NCI-H510A treated with DMSO at 0.1 percent for 48 hours (cell line): ENCODE results near the gene IL22RA1.

ENCODE experiments used
- DNase-seq: peaks from one replicate; lab custom pipeline; 2025; lab: John Stamatoyannopoulos, UW

Gene IL22RA1

GRCh38 chr1:24114753-24115152 is 28.2 kb downstream of the IL22RA1 start:
- DNase-seq = no peak

- DNase-seq = no peak
Observed at GRCh38 chr1:24113641-24114033, 29.3 kb downstream of the IL22RA1 start.

GRCh38 chr1:24111996-24112779 is 30.8 kb downstream of the IL22RA1 start, which contains the start of gene MYOM3:
Gene MYOM3 (minus strand): TSS chr1:24112135. CDS start chr1:24108636, 3,499 bp downstream.
- peak; percentile 42 for DNase-seq

DNA sequence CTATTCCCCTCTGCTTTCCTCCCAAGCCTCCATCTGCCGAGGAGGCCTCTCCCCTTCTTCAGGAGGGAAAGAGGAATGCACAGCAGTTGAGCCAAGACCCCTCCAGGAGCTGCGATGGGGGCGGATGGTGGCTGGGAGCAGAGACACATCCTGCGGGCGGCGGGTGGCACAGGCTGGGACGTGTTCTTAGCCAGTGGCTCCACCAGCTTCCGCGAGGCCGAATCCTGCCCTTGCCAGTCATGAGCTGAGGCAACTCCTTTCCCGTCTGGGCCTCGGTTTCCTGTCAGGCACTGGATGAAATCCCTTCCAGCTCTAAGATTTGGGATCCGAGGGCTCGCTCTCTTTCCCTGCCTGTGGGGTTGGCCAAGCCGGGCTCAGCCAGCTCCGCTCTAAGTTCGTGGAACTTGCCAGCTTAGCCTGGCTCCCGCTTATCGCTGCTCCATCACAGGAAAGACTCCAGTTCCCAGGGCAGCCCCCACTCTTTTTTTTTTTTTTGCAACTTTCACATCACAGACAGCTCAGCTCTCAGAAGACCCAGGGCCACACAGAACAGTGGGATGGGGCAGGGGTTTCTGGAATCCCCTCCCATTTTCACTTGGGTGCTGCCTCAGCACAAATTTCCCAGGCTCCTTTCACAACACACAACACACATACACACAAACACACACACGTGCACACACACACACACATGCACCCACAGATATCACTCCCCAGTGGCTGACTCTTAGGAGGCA is 31.5 kb downstream of the IL22RA1 start:
- no peak for DNase-seq

DNA sequence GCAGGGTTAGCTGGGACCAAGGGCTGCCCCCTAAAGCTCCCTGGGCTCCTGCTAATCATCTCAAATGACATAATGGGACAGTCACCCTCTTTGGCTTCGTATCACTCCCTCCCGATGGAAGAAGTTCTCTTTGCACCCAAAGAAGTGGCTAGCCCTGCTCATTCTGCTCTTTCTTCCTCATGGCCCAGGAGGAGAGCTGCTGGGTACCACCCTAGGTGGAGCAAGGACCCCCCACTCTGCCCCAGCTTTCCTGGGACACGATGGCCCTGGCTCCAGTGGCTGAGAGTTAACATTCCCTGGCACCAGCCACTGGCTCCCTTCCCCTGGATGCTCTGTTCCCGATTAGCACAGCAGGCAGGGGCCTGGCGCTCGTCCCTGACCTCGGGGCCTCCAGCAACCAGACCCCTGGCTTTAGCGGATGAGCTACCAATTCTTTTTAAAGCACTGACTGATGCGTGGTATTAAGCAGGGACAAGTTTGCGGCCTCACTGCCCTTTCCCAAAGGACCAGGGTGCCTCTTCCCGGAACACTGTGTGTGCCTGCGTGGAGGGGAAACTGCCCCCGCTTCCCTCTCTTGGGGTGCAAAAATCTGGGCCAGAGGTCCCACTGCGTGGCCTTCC is 32.2 kb downstream of the IL22RA1 start:
- no peak for DNase-seq

- no peak for DNase-seq
Observed at GRCh38 chr1:24109686-24110475, 33.1 kb downstream of the IL22RA1 start.

- no peak for DNase-seq
Observed at GRCh38 chr1:24109166-24109483, 33.8 kb downstream of the IL22RA1 start.

DNA sequence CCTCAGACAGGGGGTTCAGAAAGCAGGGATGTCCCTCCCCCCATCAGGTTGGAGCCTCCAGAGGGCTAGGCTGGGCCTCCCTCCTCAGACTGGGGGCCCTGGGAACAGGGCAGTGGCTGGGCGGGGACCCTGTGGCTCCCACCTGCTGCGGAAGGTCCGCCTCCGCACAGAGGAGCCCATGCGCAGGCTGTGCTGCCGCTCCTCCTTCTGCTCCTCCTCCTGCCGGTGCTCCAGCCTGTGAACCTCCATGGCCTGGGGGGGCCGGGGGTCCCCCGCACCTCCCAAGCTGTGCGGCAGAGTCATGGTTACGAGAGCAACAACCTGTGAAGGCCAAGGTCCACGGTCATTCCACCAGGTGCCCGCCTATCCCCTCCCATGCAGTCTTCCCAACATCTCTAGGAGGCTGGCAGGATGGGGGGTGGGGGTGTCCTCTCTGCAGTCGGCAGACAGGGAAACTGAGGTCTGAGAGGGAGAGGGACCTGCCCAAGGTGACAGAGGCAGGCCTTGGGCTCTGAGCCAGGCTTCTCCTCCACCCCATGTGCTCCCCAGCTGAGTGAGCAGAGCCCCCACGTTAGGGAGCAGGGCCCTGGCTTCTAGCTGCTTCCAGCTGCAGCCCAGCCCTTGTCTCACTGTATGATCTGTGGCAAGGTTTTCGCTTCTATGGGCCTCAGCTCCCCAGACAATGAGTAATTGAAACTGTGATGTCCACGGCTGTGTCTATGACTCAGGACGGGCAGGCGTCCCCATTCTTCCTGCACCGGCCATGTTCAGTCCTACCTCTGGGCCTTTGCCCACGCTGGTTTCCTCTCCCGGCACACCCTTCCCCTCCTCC is 34.4 kb downstream of the IL22RA1 start:
- no peak for DNase-seq

DNA sequence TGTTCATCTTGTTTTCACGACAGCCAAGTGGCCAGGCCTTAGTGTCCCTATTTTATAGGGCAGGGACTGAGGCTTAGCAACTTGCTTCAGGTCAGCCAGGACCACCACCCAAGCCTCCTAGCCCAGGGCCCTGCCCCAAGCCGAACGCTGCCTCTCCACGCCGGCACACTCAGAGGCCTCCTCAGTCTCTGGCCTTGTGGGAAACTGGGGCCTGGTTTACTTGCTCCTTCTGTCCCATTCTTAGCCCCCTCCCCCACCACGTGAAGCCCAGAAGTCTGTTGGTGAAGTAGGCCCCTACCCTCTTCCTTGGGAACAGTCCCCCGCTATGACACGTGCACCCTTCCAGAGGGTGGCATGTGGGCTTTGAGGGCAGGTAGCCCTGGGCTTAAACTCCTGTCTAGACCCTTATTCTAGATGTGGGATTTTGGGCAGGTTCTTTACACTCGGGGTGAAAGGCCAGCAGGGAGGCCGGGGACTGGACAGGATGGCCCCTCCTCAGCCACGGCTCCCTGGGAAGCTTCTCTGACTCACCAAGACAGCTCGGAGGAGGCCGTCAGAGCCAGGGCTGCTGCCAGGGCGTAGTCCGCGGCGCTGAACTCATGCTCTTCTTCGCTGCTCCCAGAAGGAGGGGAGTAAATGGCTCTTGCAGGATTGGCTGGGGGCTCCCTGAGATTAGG is 35.3 kb downstream of the IL22RA1 start:
- no peak for DNase-seq

DNA sequence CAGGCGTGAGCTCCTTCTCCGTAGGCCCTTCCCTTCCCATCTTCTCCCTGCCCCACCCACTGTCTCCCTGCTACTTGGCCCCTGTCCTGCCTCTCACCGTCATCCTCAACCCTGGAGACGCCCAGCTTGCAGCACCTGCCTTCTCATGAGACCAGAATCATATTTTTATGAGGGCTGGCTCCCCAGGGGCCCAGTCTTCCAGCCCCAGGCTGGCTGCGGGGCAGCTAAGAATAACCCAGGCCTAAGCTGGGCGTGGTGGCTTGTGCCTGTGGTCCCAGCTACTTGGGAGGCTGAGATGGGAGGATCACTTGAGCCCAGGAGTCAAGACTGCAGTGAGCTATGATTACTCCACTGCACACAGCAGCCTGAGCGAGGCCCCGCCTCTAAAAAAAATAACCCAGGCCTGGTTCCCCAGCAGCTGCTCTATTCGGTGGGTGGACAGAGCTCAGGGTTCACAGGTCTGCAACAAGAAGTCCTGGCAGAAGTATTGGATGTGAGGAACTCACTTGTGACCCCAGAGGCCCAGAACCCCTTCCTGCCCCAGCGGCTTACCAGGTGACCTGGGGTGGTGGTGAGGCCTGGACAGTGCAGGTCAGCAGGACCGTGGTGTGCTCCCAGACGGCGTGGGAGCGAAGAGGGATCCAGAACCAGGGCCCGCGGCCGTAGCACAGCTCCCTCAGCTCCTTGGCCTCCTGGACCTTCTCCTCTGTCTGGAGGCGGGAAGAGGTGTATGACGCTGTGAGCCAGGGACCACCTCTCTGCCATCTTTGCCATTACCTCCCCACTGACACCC is 37.4 kb downstream of the IL22RA1 start:
- no peak for DNase-seq

- DNase-seq = no peak
Observed at GRCh38 chr1:24104854-24105253, 38.1 kb downstream of the IL22RA1 start.

DNA sequence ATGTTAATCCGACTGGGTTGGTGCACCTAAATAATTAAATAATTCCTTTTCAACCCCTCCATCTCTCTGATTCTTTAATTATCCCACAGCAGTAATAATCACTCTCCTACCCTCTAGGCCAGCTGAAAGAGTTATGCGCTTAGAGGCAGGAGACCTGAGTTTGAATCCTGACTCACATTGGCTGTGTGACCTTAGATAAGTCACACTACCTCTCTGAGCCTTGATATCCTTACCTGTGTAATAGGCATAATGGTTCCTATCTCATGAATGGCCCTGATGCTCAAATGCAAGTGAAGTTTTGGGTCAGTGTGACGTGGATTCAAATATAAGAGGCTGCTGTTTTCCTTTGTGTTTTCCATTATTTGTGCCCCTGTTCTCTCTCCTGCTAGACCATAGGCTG is 39.1 kb downstream of the IL22RA1 start:
- DNase-seq = no peak

GRCh38 chr1:24103408-24103807 is 39.5 kb downstream of the IL22RA1 start:
- no peak for DNase-seq

- no peak for DNase-seq
Observed at GRCh38 chr1:24102961-24103360, 40.0 kb downstream of the IL22RA1 start.

DNA sequence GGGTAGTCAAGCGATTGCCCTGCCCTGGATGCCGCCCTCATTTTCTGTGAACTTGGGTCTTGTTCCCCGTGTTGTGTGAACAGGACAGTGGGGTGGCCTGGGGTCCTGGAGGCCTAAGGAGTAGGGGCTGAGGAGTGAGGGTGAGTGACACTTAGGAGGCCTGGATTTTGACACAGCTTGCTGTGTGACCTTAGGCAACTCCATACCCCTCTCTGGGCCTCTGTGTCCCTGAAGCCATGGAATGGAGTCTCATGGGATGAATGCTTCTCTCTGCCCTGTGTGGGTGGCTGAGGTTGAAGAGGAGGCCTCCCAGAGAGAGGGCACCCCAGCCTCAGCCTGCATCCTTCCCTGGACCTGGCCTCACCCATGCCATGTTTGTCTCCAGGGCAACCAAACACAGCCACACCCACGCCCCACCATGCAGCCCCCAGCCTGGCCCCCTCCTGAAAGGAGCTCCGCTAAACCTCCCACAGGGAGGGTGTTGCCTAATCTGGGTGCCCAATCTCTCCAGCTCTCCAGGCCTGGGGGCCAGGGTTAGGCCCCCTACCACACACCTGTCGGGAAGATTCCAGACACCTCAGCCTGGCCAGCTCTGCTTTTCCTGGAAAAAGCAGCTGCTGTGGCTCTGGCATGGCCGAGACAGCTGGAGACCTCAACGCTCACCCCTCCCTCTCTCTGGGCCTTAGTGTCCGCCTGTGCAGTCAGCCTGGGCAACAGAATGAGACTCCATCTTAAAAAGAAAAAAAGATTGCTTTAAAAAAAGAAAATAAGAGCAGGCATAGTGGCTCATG is 40.9 kb downstream of the IL22RA1 start:
- no peak for DNase-seq

- DNase-seq = no peak
Observed at GRCh38 chr1:24100945-24101737, 41.8 kb downstream of the IL22RA1 start.

GRCh38 chr1:24098943-24099638 is 43.8 kb downstream of the IL22RA1 start:
- DNase-seq = no peak

- no peak for DNase-seq
Observed at GRCh38 chr1:24098102-24098501, 44.8 kb downstream of the IL22RA1 start.
